Midbrain (tissue), 1 donor: ENCODE results near the gene SYT9.

Experiments
- DNase-seq: peaks from one replicate; lab custom pipeline; 2025; lab: John Stamatoyannopoulos, UW

Gene SYT9

DNA sequence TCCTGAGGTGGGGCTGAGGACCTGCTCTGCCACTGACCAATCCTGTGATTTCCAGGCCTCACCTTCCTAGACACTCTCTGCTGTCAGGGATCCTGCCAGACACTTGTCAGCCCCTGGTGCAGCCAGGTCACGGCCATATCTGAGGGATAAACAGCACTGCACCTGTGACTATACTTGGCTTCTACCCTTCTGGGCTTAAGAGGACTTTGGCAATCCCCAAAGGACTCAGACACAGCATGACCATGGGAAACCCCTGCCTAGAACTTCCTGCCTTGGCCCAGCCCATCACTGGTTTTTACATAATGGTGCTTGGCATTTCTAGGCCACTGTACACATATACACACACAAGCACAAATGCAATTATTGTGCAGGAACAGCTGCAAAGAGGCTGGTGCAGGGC is 222.0 kb downstream of the SYT9 start:
- no peak for DNase-seq

DNA sequence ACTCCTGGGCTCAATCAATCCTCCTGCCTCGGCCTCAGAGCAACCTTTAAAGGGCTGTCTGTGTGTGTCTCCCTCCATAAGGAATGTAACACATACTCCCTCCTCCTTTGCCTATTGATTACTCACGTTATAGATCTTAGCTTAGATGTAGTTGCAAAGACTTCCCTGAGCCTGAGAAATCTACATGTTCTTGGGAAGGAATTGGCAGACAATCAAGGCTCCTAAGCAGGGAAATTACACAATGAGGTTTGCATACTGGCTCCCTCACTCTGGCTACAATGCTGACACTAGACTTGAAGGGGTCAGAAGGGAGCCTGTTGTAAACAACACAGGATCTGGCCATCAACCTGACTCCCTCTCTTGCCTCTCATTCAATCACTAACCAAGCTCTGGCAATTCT is 228.4 kb downstream of the SYT9 start:
- DNase-seq = no peak

- DNase-seq = no peak
Observed at GRCh38 chr11:7484131-7484530, 232.4 kb downstream of the SYT9 start.

GRCh38 chr11:7484645-7485044 is 232.9 kb downstream of the SYT9 start:
- no peak for DNase-seq

DNA sequence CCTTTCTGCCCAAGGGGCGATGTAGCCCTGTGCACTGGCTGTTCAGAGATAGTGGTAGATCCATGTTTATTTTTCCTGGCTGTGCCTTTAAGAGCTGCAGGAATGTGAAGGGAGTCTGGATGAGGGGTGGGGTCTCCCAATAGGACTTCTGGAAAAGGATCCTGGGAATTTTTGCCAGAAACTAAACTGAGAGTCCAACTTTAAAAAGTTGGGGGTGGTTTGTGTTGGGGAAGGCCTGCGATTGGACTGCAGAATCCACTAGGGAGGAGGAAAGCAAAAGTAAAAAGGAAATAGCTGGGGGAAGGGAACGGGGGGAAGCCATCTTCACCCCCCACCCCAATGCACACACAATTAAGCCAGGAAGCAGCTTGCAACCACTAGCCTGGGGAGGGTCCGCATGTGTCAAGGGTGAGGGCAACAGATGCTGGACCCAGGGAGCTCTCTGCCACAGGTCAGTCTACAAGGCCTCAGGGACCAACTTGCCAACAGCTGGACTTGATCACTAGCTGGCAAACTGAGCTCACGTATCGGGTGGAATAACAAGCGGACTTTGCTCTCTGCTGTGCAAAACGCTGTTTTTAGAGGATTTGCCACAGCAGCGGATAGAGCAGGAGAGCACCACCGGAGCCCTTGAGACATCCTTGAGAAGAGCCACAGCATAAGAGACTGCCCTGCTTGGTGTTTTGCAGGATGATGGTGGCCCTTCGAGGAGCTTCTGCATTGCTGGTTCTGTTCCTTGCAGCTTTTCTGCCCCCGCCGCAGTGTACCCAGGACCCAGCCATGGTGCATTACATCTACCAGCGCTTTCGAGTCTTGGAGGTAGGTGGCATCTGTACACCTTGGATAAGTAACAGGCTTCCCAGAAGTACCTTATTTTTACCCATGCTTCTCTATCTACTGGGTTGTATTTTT is 233.7 kb downstream of the SYT9 start, which contains the start of gene OLFML1:
TSS of gene OLFML1 (plus strand) at position 321 of the 912 bp plus-strand sequence. CDS start at position 691, 370 bp downstream.
- DNase-seq = no peak

DNA sequence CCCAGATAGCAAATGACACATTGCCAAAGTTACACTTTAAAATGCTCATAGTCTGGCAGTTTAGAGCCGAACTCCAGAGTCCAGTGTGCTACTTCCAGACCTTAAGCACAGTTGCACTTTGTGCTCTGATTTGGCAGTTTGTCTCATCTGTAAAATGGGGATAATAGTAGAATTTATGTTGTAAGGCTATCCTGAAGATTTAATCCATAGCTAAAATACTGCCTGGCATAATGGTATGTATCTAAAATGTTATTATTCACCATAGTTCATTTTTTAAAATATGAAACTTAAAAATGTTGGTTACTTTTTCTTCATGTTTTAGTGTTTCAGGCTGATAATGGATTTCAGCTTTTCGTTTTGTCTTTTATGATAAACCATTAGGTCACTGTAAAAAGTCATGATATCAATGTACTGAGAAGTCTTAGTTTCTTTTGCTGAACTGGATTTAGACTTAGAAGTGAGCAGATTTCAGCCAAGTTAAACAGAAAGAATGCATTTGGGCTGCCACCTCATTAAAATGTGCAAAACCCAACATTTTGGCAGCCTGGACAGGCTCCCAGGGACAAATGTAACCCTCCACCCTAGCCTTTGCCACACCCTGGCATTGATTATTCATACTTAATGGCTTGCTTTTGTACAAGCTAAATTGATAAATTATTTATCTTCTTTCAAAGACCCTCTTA is 234.5 kb downstream of the SYT9 start:
- DNase-seq = no peak

DNA sequence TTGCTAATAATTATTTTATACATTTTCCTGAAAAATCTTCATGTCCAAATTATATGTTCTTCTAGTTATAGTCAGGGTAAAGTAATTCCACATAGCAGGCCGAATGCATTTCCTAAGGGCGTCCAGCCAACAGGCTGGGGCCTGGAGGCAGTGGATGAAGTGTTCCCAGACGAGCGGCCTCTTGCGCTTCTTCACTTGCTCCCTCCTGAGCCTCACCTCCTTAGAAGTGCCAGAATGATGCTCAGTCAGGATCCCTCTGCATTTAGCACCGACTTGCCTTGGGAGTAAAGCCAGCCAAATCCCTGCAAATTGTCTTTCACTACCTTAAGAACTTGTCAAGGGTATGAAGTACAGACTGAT is 235.1 kb downstream of the SYT9 start:
- no peak for DNase-seq

GRCh38 chr11:7487360-7487759 is 235.7 kb downstream of the SYT9 start:
- DNase-seq = no peak

- DNase-seq = no peak
Observed at GRCh38 chr11:7488681-7489080, 237.0 kb downstream of the SYT9 start.

DNA sequence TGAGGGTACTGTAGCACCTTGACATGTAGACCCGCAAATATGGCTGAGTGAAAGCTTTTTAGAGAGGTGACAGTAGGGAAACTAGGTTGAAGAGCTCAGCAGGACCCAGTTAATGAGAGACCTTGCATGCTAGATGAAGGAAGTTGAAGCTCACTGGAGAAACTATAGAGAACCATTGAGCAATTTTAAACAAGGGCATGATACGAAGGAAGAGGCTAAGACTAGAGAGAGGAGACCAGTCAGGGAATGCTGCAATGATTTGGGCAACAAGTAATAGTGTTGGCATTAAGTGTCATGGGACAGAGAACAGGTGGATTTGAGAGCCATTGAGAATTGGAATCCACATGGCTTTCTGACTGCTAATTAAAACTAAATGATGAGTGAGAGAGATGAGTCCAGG is 237.7 kb downstream of the SYT9 start:
- DNase-seq = no peak

DNA sequence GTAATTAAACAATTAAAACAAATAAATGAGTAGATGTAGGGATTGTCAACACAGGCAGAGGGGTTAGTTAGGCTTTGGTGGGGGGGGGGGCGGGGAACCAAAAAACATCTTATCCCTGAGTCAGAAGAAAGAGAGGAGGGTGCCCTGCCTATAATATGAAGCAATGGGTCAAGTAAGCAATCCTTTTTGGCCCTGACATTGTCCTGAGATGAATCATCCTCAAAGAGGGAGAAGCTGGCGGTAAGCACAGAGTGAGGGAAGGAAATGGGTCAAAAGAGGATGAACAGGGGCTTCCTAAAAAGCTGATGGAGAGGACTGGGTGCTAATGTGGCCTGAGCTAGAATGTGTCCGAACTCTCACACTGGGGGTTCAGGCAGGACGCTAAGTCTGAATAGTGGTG is 238.3 kb downstream of the SYT9 start:
- DNase-seq = no peak

DNA sequence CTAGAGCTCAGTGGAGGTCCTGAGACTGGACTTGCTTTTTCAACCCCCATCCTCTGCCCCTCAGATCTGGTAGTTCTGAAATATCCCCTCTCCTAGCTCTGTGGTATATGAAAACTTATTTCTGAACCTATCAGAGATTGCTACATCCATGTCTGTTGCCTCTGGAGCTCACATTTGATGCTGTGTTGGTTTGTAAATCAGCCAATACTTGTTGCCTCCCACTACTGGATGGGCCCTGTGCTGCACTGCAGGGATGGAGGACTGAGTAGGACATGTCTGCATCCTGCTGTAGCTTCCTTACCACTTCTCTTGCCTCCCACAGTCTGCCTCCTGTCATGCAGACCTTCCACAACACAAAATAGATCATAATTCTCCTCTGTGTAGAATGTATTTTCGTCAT is 238.8 kb downstream of the SYT9 start:
- DNase-seq = no peak

DNA sequence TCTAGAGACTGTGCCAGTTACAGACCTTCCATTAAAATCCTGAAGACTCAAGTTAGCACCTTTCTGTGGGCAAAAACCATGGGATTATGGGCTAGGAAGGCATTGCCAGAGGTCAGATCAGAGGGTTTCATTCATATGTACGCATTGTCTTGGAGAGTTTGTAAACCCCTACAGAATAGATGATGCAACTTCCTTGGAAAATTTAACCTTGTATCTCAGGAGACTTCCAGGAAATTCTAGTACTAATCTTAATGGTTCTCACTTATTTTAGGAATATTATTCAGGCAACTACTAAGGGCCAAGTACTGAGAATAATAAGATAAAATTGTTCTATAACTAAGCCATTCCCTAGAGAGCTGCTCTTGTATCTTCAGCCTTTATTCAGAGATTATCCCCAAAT is 240.5 kb downstream of the SYT9 start:
- DNase-seq = no peak

- no peak for DNase-seq
Observed at GRCh38 chr11:7493670-7494069, 242.0 kb downstream of the SYT9 start.

GRCh38 chr11:7494086-7494745 is 242.5 kb downstream of the SYT9 start:
- no peak for DNase-seq

GRCh38 chr11:7495882-7496551 is 244.3 kb downstream of the SYT9 start:
- peak; percentile 22 for DNase-seq

DNA sequence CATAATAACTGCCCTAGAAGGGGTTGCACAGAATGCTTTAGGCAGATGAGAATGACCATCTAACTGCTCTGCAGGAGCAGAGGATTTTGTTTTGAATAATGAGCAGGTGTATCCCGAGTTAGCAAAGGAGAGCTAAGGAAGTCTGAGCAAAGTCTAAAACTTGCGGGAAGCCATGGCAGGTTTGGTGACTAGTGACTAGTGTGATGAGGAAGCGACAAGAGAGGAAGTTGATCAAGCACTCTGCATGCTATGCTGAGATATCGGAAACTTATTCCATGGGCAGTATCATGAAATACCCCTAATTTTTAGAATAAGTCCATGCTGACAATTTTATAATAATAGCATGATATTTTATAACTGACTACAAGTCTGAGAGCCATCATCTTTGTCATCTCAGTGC is 246.5 kb downstream of the SYT9 start:
- DNase-seq = no peak

- no peak for DNase-seq
Observed at GRCh38 chr11:7499081-7499480, 247.4 kb downstream of the SYT9 start.

DNA sequence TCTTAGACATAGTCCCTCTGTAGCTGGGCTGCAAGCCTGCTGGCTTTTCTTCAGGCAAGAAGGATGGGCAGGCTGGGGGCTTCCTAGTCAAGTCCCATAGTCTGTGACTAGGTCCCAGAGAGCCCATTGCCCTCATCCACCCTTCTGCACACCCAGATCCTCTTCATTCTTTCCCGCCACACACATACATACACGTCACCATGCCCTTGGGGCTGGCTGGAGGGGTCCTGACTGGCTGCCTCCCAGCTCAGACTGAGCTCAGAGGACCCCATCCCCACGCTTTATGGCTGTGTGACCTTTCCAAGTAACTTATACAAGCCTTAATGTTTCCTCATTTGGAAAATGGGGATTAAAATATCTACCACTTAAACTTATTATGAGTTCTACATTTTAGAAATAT is 248.5 kb downstream of the SYT9 start:
- DNase-seq = no peak

DNA sequence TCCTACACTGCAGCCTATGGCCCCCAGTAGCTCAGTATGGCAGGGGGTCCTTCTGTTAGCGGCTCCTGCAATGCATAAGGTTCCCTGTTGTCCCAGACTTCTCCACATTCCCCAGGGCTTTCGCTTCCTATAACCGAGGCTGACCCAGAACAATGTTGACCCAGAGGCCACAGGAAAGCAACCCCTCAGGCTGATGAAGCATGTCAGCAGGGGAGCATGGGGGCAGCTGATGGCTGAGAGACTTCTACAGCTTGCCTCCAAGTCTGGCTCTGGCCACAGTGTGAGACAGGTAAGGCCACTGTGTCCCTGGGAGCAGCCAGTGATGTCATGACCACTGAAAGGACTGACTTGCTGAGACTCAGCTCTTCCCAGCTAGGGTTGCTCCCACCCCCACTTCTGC is 249.5 kb downstream of the SYT9 start:
- DNase-seq = no peak

DNA sequence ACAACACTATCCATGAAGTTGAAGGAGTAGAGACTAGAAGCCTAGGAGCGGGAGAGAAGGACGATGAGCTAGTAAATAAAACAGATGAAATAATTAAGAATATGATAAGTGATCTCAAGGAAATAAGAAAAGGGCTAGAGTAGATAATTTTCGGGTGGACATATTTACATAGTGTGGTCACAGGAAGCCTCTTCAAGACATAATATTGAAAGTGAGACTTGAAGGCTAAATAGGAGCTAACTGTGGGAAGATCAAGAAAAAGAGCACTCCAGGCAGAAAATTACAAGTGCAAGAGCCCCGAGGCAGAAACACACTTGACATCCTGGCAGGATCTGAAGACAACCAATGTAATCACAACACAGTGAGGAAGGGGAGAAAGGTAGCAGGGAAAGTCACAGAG is 250.2 kb downstream of the SYT9 start:
- DNase-seq = no peak

GRCh38 chr11:7506243-7506642 is 254.5 kb downstream of the SYT9 start:
- DNase-seq = no peak
